Neural progenitor cell (in vitro differentiated cells): Measurements from ENCODE around the gene IFNAR2. TPM values are rescaled to one million over a fixed set of nuclear protein-coding genes. Genes with fewer than 3 reads are reported as not detected.
A peak's percentile ranks its signal among the peaks of the same experiment; 100 is the strongest.

Experiments
- DNase-seq: peaks from one replicate; pipeline ENCODE4 v3.0.0-alpha.2; 2016; ENCODE audit warnings: low spot score
- H2AFZ ChIP-seq: fragments of 200-600 bp; sonication (generic); replicated peaks from 2 replicates; pipeline ENCODE4 v1.6.1; 2016; ENCODE audit warnings: antibody characterized with exemption
- H3F3A ChIP-seq: fragments of 200-600 bp; sonication (generic); 2 replicates; pipeline ENCODE4 v1.6.1; 2016; ENCODE audit warnings: antibody characterized with exemption, low read depth
- H3K27ac ChIP-seq: fragments of 200-600 bp; sonication (generic); 2 replicates; pipeline ENCODE4 v1.5.1; 2016; ENCODE audit warnings: mild to moderate bottlenecking
- H3K27me3 ChIP-seq: fragments of 200-600 bp; sonication (generic); 2 replicates; pipeline ENCODE4 v1.6.1; 2016; ENCODE audit warnings: mild to moderate bottlenecking, moderate library complexity
- H3K36me3 ChIP-seq: fragments of 200-600 bp; sonication (generic); 2 replicates; pipeline ENCODE4 v1.5.1; 2016
- H3K4me1 ChIP-seq: fragments of 200-600 bp; sonication (generic); 2 replicates; pipeline ENCODE4 v1.6.1; 2016; ENCODE audit warnings: mixed run types
- H3K4me2 ChIP-seq: fragments of 200-600 bp; sonication (generic); 2 replicates; pipeline ENCODE4 v1.6.1; 2016
- H3K4me3 ChIP-seq: fragments of 200-600 bp; sonication (generic); 2 replicates; pipeline ENCODE4 v1.5.1; 2016
- H3K79me2 ChIP-seq: fragments of 200-600 bp; sonication (generic); 2 replicates; pipeline ENCODE4 v1.6.1; 2016; ENCODE audit warnings: low read depth
- H3K9ac ChIP-seq: fragments of 200-600 bp; sonication (generic); 2 replicates; pipeline ENCODE4 v1.6.1; 2016
- H3K9me3 ChIP-seq: fragments of 200-600 bp; sonication (generic); 2 replicates; pipeline ENCODE4 v1.5.1; 2016; ENCODE audit warnings: low read depth
- H4K20me1 ChIP-seq: fragments of 200-600 bp; sonication (generic); 2 replicates; pipeline ENCODE4 v1.6.1; 2016; ENCODE audit warnings: low read depth
- H3K27ac Mint-ChIP-seq: 3 replicates; pipeline ENCODE4 v1.8.0; 2021; ENCODE audit warnings: mixed read lengths
- H3K27me3 Mint-ChIP-seq: 2 replicates; pipeline ENCODE4 v1.8.0; 2022; ENCODE audit warnings: low read depth, mild to moderate bottlenecking, inconsistent platforms, moderate library complexity, mixed read lengths; ENCODE audit not compliant: insufficient read depth
- H3K36me3 Mint-ChIP-seq: 3 replicates; pipeline ENCODE4 v1.8.0; 2021; ENCODE audit warnings: mixed read lengths
- H3K4me1 Mint-ChIP-seq: 3 replicates; pipeline ENCODE4 v1.8.0; 2021; ENCODE audit warnings: mixed read lengths
- H3K4me3 Mint-ChIP-seq: 3 replicates; pipeline ENCODE4 v1.8.0; 2021; ENCODE audit warnings: mild to moderate bottlenecking, moderate library complexity, mixed read lengths
- H3K9me3 Mint-ChIP-seq: 3 replicates; pipeline ENCODE4 v1.8.0; 2020; ENCODE audit warnings: mixed read lengths
- EZH2 ChIP-seq: fragments of 200-600 bp; sonication (generic); IDR thresholded peaks from 2 replicates; pipeline ENCODE4 v1.6.1; 2017; ENCODE audit warnings: antibody characterized with exemption, mild to moderate bottlenecking, moderate library complexity
- EZH2phosphoT487 ChIP-seq: fragments of 200-600 bp; sonication (generic); IDR thresholded peaks from 2 replicates; pipeline ENCODE4 v1.6.1; 2017; ENCODE audit warnings: antibody characterized with exemption
- total RNA-seq: library from RNA; depleted of rRNA; stranded (reverse); fragments of >200 nt; gene quantifications from 2 replicates; pipeline ENCODE4 v1.2.3, GENCODE V29; 2015; ENCODE audit warnings: low replicate concordance
- TF ChIP-seq, protein P1 (sequence below): fragments of 200-600 bp; sonication (generic); IDR thresholded peaks from 2 replicates; pipeline ENCODE4 v1.5.1; 2017; ENCODE audit warnings: antibody characterized with exemption, mild to moderate bottlenecking

The IFNAR2 gene
- total RNA-seq, 1 donor from 2014 or later, result 15.8 TPM

DNA sequence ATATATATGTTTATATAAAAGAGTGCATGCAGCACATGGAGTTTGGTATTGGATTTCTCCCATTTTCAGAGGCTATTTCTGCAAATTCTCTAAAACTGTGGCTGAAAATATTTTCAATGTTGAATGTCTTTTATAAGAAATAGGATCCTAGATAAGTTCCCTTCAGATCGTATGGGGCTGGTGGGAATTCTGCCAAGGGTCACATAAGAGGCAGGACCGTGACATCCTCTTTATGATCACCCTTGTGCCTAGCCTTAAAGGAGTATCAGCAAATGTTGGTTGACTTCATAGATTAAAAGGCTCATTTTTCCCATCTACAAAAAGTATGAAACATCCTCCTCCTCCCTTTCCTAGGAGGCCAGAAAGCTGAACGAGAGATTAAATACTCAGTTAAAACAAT is 1.3 kb upstream of the IFNAR2 start:
- peaks cover 28% of the 10 kb centered on the region for H4K20me1 ChIP-seq
- Mint-ChIP-seq H3K4me3 (peak overlapping the region; percentile 90), H3K4me1 (peaks cover 16% of the 10 kb centered on the region), H3K27me3 (peaks cover 8% of the 10 kb centered on the region), H3K36me3 (peaks cover 9% of the 10 kb centered on the region), H3K9me3 (no peaks in the 10 kb centered on the region), H3K27ac (no peak overlapping the region)
- H2AFZ ChIP-seq, result no peak overlapping the region
- no peak overlapping the region for H3K4me3 ChIP-seq
- H3K36me3 ChIP-seq, result no peaks in the 10 kb centered on the region
- TF ChIP-seq EZH2phosphoT487 (no peak), EZH2 (no peak)
- TF ChIP-seq, protein P1, sequence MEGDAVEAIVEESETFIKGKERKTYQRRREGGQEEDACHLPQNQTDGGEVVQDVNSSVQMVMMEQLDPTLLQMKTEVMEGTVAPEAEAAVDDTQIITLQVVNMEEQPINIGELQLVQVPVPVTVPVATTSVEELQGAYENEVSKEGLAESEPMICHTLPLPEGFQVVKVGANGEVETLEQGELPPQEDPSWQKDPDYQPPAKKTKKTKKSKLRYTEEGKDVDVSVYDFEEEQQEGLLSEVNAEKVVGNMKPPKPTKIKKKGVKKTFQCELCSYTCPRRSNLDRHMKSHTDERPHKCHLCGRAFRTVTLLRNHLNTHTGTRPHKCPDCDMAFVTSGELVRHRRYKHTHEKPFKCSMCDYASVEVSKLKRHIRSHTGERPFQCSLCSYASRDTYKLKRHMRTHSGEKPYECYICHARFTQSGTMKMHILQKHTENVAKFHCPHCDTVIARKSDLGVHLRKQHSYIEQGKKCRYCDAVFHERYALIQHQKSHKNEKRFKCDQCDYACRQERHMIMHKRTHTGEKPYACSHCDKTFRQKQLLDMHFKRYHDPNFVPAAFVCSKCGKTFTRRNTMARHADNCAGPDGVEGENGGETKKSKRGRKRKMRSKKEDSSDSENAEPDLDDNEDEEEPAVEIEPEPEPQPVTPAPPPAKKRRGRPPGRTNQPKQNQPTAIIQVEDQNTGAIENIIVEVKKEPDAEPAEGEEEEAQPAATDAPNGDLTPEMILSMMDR, result no peak
- H3K9me3 ChIP-seq, result no peaks in the 10 kb centered on the region
- H3K79me2 ChIP-seq, result peaks cover 30% of the 10 kb centered on the region
- no peak overlapping the region for H3K4me2 ChIP-seq
- H3K9ac ChIP-seq, result no peak overlapping the region
- H3F3A ChIP-seq, result peaks cover 13% of the 10 kb centered on the region
- DNase-seq, result no peak
- no peak overlapping the region for H3K27ac ChIP-seq
- H3K27me3 ChIP-seq, result peaks cover 10% of the 10 kb centered on the region
- H3K4me1 ChIP-seq, result peaks cover 12% of the 10 kb centered on the region

- Histone ChIP-seq H3K27me3 (peaks cover 10% of the 10 kb centered on the region), H3K27ac (no peak overlapping the region), H3K79me2 (peaks cover 33% of the 10 kb centered on the region), H4K20me1 (peaks cover 28% of the 10 kb centered on the region), H3K9ac (no peak overlapping the region), H3K4me1 (peaks cover 12% of the 10 kb centered on the region), H3K4me3 (peak overlapping the region; percentile 92), H3F3A (peaks cover 13% of the 10 kb centered on the region), H2AFZ (peak overlapping the region; percentile 91), H3K9me3 (no peaks in the 10 kb centered on the region), H3K4me2 (peak overlapping the region; percentile 75), H3K36me3 (no peaks in the 10 kb centered on the region)
- DNase-seq, result no peak
- Mint-ChIP-seq H3K27ac (no peak overlapping the region), H3K36me3 (peaks cover 11% of the 10 kb centered on the region), H3K4me1 (peaks cover 16% of the 10 kb centered on the region), H3K9me3 (peaks cover 2% of the 10 kb centered on the region), H3K27me3 (peaks cover 8% of the 10 kb centered on the region), H3K4me3 (peak overlapping the region; percentile 90)
- no peak for TF ChIP-seq EZH2phosphoT487
- TF ChIP-seq, protein P1, result no peak
- no peak for TF ChIP-seq EZH2
Measured at GRCh38 chr21:33229099-33229783, 497 bp upstream of the IFNAR2 start.

DNA sequence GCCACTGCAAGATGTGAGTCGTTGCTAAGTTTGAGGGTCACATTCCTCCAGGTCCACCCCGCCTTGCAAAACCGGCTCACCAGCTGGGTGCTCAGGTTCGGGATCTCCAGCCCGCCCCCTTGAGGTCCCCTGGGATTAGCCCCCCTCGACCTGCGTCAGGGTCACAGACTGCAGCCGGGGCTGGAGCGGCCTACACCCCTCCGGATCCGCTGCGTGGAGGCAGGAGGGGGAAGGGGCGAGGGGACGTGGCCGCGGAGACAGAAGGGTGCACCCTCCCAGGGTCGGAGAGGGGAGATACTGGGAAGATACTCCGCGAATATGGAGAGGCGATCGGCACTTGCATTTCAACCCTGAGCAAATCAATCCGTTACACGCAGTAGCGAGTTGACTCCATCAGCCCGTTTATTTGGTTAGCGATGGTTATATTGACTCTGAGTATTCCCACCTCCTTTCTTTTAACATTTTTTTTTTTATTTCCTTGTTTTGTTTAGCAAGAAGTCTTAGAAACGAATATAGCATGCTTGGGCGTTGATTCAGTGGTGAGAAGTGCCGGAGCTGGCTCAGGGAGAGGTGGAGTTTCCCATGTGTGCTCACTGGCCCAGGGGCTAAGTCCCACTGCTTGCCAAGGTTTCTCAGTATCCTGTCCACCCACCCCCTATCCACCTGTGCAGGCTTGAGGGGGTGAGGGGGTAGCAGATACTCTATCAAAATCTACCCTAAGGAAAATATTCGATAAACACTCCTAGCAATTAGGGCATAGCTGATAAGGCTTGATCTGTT is 997 bp downstream of the IFNAR2 start:
- DNase-seq, result peak; percentile 77
- TF ChIP-seq, protein P1, result peak; percentile 49
- TF ChIP-seq EZH2, result no peak
- peak; percentile 17 for TF ChIP-seq EZH2phosphoT487
- Histone ChIP-seq H3K79me2 (peaks cover 42% of the 10 kb centered on the region), H3K4me2 (peak overlapping the region; percentile 81), H3K36me3 (no peaks in the 10 kb centered on the region), H3K27me3 (peaks cover 10% of the 10 kb centered on the region), H3K4me3 (peak overlapping the region; percentile 92), H4K20me1 (peaks cover 28% of the 10 kb centered on the region), H3F3A (peaks cover 13% of the 10 kb centered on the region), H2AFZ (peak overlapping the region; percentile 96), H3K9ac (peak overlapping the region; percentile 32), H3K9me3 (no peaks in the 10 kb centered on the region), H3K4me1 (peaks cover 12% of the 10 kb centered on the region), H3K27ac (no peak overlapping the region)
- H3K27ac Mint-ChIP-seq, result peak overlapping the region; percentile 46
- peaks cover 16% of the 10 kb centered on the region for H3K36me3 Mint-ChIP-seq
- peaks cover 12% of the 10 kb centered on the region for H3K27me3 Mint-ChIP-seq
- peak overlapping the region; percentile 92 for H3K4me3 Mint-ChIP-seq
- H3K9me3 Mint-ChIP-seq, result peaks cover 6% of the 10 kb centered on the region
- H3K4me1 Mint-ChIP-seq, result peaks cover 19% of the 10 kb centered on the region
